ENCODE data around the gene KIF21A. TPM values are rescaled to one million over a fixed set of nuclear protein-coding genes. Genes with fewer than 3 reads are reported as not detected.
A peak's percentile ranks its signal among the peaks of the same experiment; 100 is the strongest.

The KIF21A gene
- total and polyA plus RNA-seq, 4 donors = 5.2 to 36.5 (median 13.3) TPM

DNA sequence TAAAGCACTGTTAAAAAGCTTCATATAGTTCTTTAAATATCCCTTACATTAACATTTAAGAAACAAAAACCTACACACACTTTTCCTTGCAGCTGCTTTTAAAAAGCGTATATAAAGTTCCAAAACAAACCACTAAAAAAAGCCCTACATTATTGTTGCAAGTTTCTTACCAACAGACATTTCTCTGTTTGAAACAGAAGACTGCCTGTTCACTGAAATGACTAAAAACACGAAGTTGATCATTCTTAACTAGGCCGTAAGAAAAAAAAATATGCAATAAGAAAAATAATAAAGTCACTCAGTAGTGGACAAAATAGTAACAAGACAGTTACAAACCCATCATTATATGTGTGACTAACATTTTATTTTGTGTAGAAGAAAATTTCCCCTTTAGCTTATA, 37.3 kb downstream of the KIF21A start:
- 80 to 86% methylated on average over 3 of the region's 3 CpGs for WGBS, 2 donors
- Histone ChIP-seq H3K9me3 (ENCODE audit: control insufficient read depth in 4 of 4, insufficient read depth in 3 of 4, low read length in 3 of 4) (no peaks in the 10 kb centered on the region), H3K9ac (ENCODE audit: insufficient read depth in 1 of 2, low read length in 2 of 2) (no peak overlapping the region), H3K4me1 (ENCODE audit: control insufficient read depth in 5 of 5, insufficient read depth in 5 of 5, low read length in 5 of 5) (peaks cover 0 to 6% (median 0%) of the 10 kb centered on the region in 5 donors), H3K36me3 (ENCODE audit: control insufficient read depth in 4 of 4, insufficient read depth in 4 of 4, low read length in 4 of 4) (no peaks in the 10 kb centered on the region), H3K27me3 (ENCODE audit: control insufficient read depth in 3 of 3, insufficient read depth in 3 of 3, low read length in 2 of 3) (no peaks in the 10 kb centered on the region), H3K27ac (ENCODE audit: low read depth in 1 of 2, low read length in 1 of 2) (no peak overlapping the region), H3K4me3 (no peak overlapping the region)
- TF ChIP-seq, protein P1, sequence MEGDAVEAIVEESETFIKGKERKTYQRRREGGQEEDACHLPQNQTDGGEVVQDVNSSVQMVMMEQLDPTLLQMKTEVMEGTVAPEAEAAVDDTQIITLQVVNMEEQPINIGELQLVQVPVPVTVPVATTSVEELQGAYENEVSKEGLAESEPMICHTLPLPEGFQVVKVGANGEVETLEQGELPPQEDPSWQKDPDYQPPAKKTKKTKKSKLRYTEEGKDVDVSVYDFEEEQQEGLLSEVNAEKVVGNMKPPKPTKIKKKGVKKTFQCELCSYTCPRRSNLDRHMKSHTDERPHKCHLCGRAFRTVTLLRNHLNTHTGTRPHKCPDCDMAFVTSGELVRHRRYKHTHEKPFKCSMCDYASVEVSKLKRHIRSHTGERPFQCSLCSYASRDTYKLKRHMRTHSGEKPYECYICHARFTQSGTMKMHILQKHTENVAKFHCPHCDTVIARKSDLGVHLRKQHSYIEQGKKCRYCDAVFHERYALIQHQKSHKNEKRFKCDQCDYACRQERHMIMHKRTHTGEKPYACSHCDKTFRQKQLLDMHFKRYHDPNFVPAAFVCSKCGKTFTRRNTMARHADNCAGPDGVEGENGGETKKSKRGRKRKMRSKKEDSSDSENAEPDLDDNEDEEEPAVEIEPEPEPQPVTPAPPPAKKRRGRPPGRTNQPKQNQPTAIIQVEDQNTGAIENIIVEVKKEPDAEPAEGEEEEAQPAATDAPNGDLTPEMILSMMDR (IDR thresholded peaks at IDR 0.05; ENCODE audit: control extremely low read depth, extremely low read depth) = no peak
- ATAC-seq (ENCODE audit: insufficient read depth, low FRiP score) (no peak), DNase-seq (no peak)

DNA sequence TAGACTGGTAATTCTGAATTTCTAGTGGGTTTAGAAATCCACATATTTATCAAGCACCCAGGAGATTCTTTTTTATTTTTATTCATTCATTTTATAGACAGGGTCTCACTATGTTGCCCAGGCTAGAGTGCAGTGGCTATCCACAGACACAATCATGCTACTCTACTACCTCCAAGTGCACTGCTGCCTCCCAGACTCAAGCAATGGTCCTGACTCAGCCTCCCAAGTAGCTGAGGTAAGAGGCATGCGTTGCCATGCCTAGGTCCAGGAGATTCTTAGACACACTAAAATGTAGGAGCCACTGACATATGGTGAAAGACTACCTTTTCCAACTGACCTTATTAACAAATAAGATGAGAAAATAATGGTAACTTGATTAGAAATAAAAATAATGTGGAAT, 38.9 kb downstream of the KIF21A start:
- no peak overlapping the region for H3K9ac ChIP-seq (ENCODE audit: insufficient read depth in 1 of 2, low read length in 2 of 2)
- DNase-seq (no peak), ATAC-seq (ENCODE audit: insufficient read depth, low FRiP score) (no peak)
- H3K4me3 ChIP-seq = no peak overlapping the region
- TF ChIP-seq, protein P1 (IDR thresholded peaks at IDR 0.05; ENCODE audit: control extremely low read depth, extremely low read depth) = no peak
- no peaks in the 10 kb centered on the region for H3K9me3 ChIP-seq (ENCODE audit: control insufficient read depth in 4 of 4, insufficient read depth in 3 of 4, low read length in 3 of 4)
- peaks cover 0 to 6% (median 0%) of the 10 kb centered on the region in 5 donors for H3K4me1 ChIP-seq (ENCODE audit: control insufficient read depth in 5 of 5, insufficient read depth in 5 of 5, low read length in 5 of 5)
- H3K36me3 ChIP-seq (ENCODE audit: control insufficient read depth in 4 of 4, insufficient read depth in 4 of 4, low read length in 4 of 4) = no peaks in the 10 kb centered on the region
- 87 to 93% methylated on average over 1 of the region's 1 CpG for WGBS, 2 donors
- no peaks in the 10 kb centered on the region for H3K27me3 ChIP-seq (ENCODE audit: control insufficient read depth in 3 of 3, insufficient read depth in 3 of 3, low read length in 2 of 3)
- H3K27ac ChIP-seq (ENCODE audit: low read depth in 1 of 2, low read length in 1 of 2) = no peak overlapping the region

DNA sequence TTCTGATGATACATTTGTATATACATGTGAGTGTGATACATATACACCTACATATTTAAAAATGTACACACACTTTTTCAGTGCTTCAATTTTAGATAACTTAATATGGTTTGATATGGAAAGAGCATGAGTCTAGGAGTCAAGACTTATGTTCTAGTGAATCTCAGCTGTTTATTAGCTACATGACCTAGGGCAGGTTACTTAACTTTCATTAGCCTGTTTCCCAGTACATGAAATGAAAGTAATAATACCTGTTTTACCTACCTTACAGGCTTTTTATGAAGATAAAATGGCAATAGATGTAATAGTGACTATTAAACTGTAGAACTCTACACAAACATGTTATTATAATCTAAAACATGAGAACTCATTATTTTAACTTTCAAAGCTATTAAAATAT, 39.5 kb downstream of the KIF21A start:
- ATAC-seq (ENCODE audit: insufficient read depth, low FRiP score) (no peak), DNase-seq (no peak)
- Histone ChIP-seq H3K9ac (ENCODE audit: insufficient read depth in 1 of 2, low read length in 2 of 2) (no peak overlapping the region), H3K27ac (ENCODE audit: low read depth in 1 of 2, low read length in 1 of 2) (peak overlapping the region in 1 of 2 donors; percentile 40), H3K4me3 (no peak overlapping the region), H3K36me3 (ENCODE audit: control insufficient read depth in 4 of 4, insufficient read depth in 4 of 4, low read length in 4 of 4) (no peaks in the 10 kb centered on the region), H3K4me1 (ENCODE audit: control insufficient read depth in 5 of 5, insufficient read depth in 5 of 5, low read length in 5 of 5) (peaks cover 0 to 6% (median 0%) of the 10 kb centered on the region in 5 donors), H3K9me3 (ENCODE audit: control insufficient read depth in 4 of 4, insufficient read depth in 3 of 4, low read length in 3 of 4) (no peaks in the 10 kb centered on the region), H3K27me3 (ENCODE audit: control insufficient read depth in 3 of 3, insufficient read depth in 3 of 3, low read length in 2 of 3) (no peaks in the 10 kb centered on the region)
- TF ChIP-seq, protein P1 (IDR thresholded peaks at IDR 0.05; ENCODE audit: control extremely low read depth, extremely low read depth) = no peak

DNA sequence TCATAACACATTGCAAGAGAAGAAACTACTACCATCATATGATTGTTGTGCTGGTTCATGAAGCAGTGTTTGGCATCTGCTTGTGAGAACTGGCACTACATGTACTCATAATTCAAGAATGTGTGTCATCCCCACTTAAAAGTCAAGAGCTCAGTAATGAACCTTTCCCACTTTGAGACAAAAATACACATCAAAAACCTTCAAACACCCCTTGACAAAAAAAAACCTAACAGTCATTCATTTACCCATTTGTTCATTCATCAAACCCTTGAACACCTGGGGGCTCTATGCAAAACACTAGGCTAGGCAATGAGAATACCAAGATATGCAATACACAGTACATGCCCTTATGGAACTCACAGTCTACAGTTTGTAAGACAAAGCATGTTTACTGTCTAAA, 40.0 kb downstream of the KIF21A start:
- Histone ChIP-seq H3K9ac (ENCODE audit: insufficient read depth in 1 of 2, low read length in 2 of 2) (no peak overlapping the region), H3K4me3 (no peak overlapping the region), H3K27me3 (ENCODE audit: control insufficient read depth in 3 of 3, insufficient read depth in 3 of 3, low read length in 2 of 3) (no peaks in the 10 kb centered on the region), H3K4me1 (ENCODE audit: control insufficient read depth in 5 of 5, insufficient read depth in 5 of 5, low read length in 5 of 5) (peaks cover 0 to 6% (median 0%) of the 10 kb centered on the region in 5 donors), H3K9me3 (ENCODE audit: control insufficient read depth in 4 of 4, insufficient read depth in 3 of 4, low read length in 3 of 4) (no peaks in the 10 kb centered on the region), H3K27ac (ENCODE audit: low read depth in 1 of 2, low read length in 1 of 2) (peak overlapping the region in 1 of 2 donors; percentile 40), H3K36me3 (ENCODE audit: control insufficient read depth in 4 of 4, insufficient read depth in 4 of 4, low read length in 4 of 4) (no peaks in the 10 kb centered on the region)
- TF ChIP-seq, protein P1 (IDR thresholded peaks at IDR 0.05; ENCODE audit: control extremely low read depth, extremely low read depth) = no peak
- DNase-seq = no peak
- no peak for ATAC-seq (ENCODE audit: insufficient read depth, low FRiP score)

Measured in lung (tissue), 12 donors.